BLaER1 treated with 17β-estradiol and CSF1 and Interleukin-3, amounts not matched to agents 10 nM and 100 nM (cell line): ENCODE results near the gene TFDP2.
"Not testable (repeated sequence)": the region's sequence is repeated elsewhere in the genome, so short reads cannot be mapped to it uniquely, and the experiment has no call there.

Experiments
- H3K27ac ChIP-seq, 11 experiments: shearing (Covaris generic); formaldehyde crosslinking; 2 replicates each; pipeline ENCODE4 v1.8.1; 2022
- H3K27me3 ChIP-seq, 11 experiments: shearing (Covaris generic); formaldehyde crosslinking; 2 replicates each; pipeline ENCODE4 v1.8.1; 2022
- H3K36me3 ChIP-seq, 11 experiments: shearing (Covaris generic); formaldehyde crosslinking; 2 replicates each; pipeline ENCODE4 v1.8.1; 2022
- H3K4me1 ChIP-seq, 10 experiments: shearing (Covaris generic); formaldehyde crosslinking; 2 replicates each; pipeline ENCODE4 v1.8.1; 2022
- H3K4me2 ChIP-seq, 11 experiments: shearing (Covaris generic); formaldehyde crosslinking; 2 replicates each; pipeline ENCODE4 v1.8.1; 2022
- H3K4me3 ChIP-seq, 10 experiments: shearing (Covaris generic); formaldehyde crosslinking; 2 replicates each; pipeline ENCODE4 v1.8.1; 2022
- H3K9ac ChIP-seq, 11 experiments: shearing (Covaris generic); formaldehyde crosslinking; 2 replicates each; pipeline ENCODE4 v1.8.1; 2022
- H3K9me3 ChIP-seq, 11 experiments: shearing (Covaris generic); formaldehyde crosslinking; replicated peaks in 1 of 11; 2 replicates each; pipeline ENCODE4 v1.8.1; 2022
- H4K20me1 ChIP-seq, 11 experiments: shearing (Covaris generic); formaldehyde crosslinking; 2 replicates each; pipeline ENCODE4 v1.8.1; 2022
- Cebpa-rat ChIP-seq, 11 experiments: shearing (Covaris generic); IDR thresholded peaks; 2 replicates each; pipeline ENCODE4 v1.8.1; 2022

The TFDP2 gene

GRCh38 chr3:142152384-142152783, 3.0 kb upstream of the TFDP2 start:
- no peak for TF ChIP-seq Cebpa-rat (IDR thresholded peaks at IDR 0.05)
- Histone ChIP-seq H3K4me2 (no peak overlapping the region), H3K4me3 (no peak overlapping the region), H3K9ac (no peak overlapping the region), H3K4me1 (peaks cover 7 to 17% (median 11%) of the 10 kb centered on the region in 10 experiments; a peak in 19 of 20 replicates), H3K36me3 (no peaks in the 10 kb centered on the region), H3K27me3 (no peaks in the 10 kb centered on the region), H3K9me3 (no peaks in the 10 kb centered on the region), H3K27ac (no peak overlapping the region), H4K20me1 (no peaks in the 10 kb centered on the region)

GRCh38 chr3:142151828-142152227, 2.5 kb upstream of the TFDP2 start:
- no peaks in the 10 kb centered on the region for H3K9me3 ChIP-seq
- H3K4me3 ChIP-seq = no peak overlapping the region
- no peak overlapping the region for H3K27ac ChIP-seq
- no peaks in the 10 kb centered on the region for H3K36me3 ChIP-seq
- TF ChIP-seq Cebpa-rat (IDR thresholded peaks at IDR 0.05) = no peak
- no peaks in the 10 kb centered on the region for H4K20me1 ChIP-seq
- H3K4me2 ChIP-seq = no peak overlapping the region
- H3K9ac ChIP-seq = no peak overlapping the region
- no peaks in the 10 kb centered on the region for H3K27me3 ChIP-seq
- H3K4me1 ChIP-seq = peaks cover 7 to 17% (median 11%) of the 10 kb centered on the region in 10 experiments; a peak in 19 of 20 replicates

- H3K27me3 ChIP-seq = no peaks in the 10 kb centered on the region
- H3K4me2 ChIP-seq = no peak overlapping the region
- H3K9ac ChIP-seq = no peak overlapping the region
- H3K4me1 ChIP-seq = peaks cover 7 to 17% (median 11%) of the 10 kb centered on the region in 10 experiments; a peak in 19 of 20 replicates
- H3K36me3 ChIP-seq = no peaks in the 10 kb centered on the region
- H4K20me1 ChIP-seq = no peaks in the 10 kb centered on the region
- no peak overlapping the region for H3K27ac ChIP-seq
- TF ChIP-seq Cebpa-rat (IDR thresholded peaks at IDR 0.05) = no peak
- no peaks in the 10 kb centered on the region for H3K9me3 ChIP-seq
- no peak overlapping the region for H3K4me3 ChIP-seq
Observed at GRCh38 chr3:142151240-142151639, 1.9 kb upstream of the TFDP2 start.

- no peak overlapping the region for H3K4me3 ChIP-seq
- no peak overlapping the region for H3K4me2 ChIP-seq
- H3K27ac ChIP-seq = no peak overlapping the region
- peaks cover 7 to 17% (median 11%) of the 10 kb centered on the region in 10 experiments; a peak in 19 of 20 replicates for H3K4me1 ChIP-seq
- H3K27me3 ChIP-seq = no peaks in the 10 kb centered on the region
- H3K9me3 ChIP-seq = no peaks in the 10 kb centered on the region
- H3K9ac ChIP-seq = no peak overlapping the region
- no peak for TF ChIP-seq Cebpa-rat (IDR thresholded peaks at IDR 0.05)
- no peaks in the 10 kb centered on the region for H3K36me3 ChIP-seq
- no peaks in the 10 kb centered on the region for H4K20me1 ChIP-seq
Observed at GRCh38 chr3:142150271-142150670, 927 bp upstream of the TFDP2 start.

- Histone ChIP-seq H3K36me3 (no peaks in the 10 kb centered on the region), H3K27me3 (no peaks in the 10 kb centered on the region), H3K9me3 (no peaks in the 10 kb centered on the region), H3K27ac (peak overlapping the region in 9 of 11 experiments; percentile 2 to 87 (median 81); a peak in 14 of 22 replicates), H3K4me2 (peak overlapping the region; percentile 75 to 98 (median 91)), H4K20me1 (no peaks in the 10 kb centered on the region), H3K4me1 (peaks cover 7 to 17% (median 11%) of the 10 kb centered on the region in 10 experiments; a peak in 19 of 20 replicates), H3K9ac (peak overlapping the region; percentile 86 to 93 (median 88)), H3K4me3 (peak overlapping the region; percentile 73 to 94 (median 81))
- no peak for TF ChIP-seq Cebpa-rat (IDR thresholded peaks at IDR 0.05)
Observed at GRCh38 chr3:142149673-142149992, 289 bp upstream of the TFDP2 start.

- Histone ChIP-seq H3K27me3 (no peaks in the 10 kb centered on the region), H3K9ac (peak overlapping the region; percentile 86 to 93 (median 88)), H3K4me2 (peak overlapping the region; percentile 75 to 98 (median 91)), H3K36me3 (no peaks in the 10 kb centered on the region), H3K27ac (peak overlapping the region; percentile 54 to 87 (median 80); a peak in 18 of 22 replicates), H4K20me1 (no peaks in the 10 kb centered on the region), H3K4me1 (peaks cover 7 to 17% (median 11%) of the 10 kb centered on the region in 10 experiments; a peak in 19 of 20 replicates), H3K4me3 (peak overlapping the region; percentile 73 to 94 (median 81)), H3K9me3 (peaks cover 0 to 1% (median 0%) of the 10 kb centered on the region in 11 experiments; a peak in 2 of 22 replicates)
- TF ChIP-seq Cebpa-rat (IDR thresholded peaks at IDR 0.05) = no peak
Observed at GRCh38 chr3:142148044-142148791, 1.1 kb downstream of the TFDP2 start.

- peaks cover 5 to 29% (median 18%) of the 10 kb centered on the region in 11 experiments; a peak in 16 of 22 replicates for H3K9me3 ChIP-seq
- H3K9ac ChIP-seq, H3K4me2 ChIP-seq, H4K20me1 ChIP-seq, H3K27ac ChIP-seq, H3K27me3 ChIP-seq, H3K4me3 ChIP-seq: not testable (repeated sequence)
- H3K36me3 ChIP-seq = peaks cover 0 to 17% (median 9%) of the 10 kb centered on the region in 11 experiments; a peak in 9 of 22 replicates
- peaks cover 7 to 16% (median 11%) of the 10 kb centered on the region in 10 experiments; a peak in 19 of 20 replicates for H3K4me1 ChIP-seq
Observed at GRCh38 chr3:142144587-142144986, 4.8 kb downstream of the TFDP2 start.

- Histone ChIP-seq H3K36me3 (peaks cover 0 to 17% (median 9%) of the 10 kb centered on the region in 11 experiments; a peak in 9 of 22 replicates), H3K9me3 (peaks cover 5 to 29% (median 18%) of the 10 kb centered on the region in 11 experiments; a peak in 16 of 22 replicates)
- not testable (repeated sequence) for H3K4me3 ChIP-seq, H4K20me1 ChIP-seq, H3K9ac ChIP-seq, H3K27me3 ChIP-seq, H3K4me2 ChIP-seq, H3K4me1 ChIP-seq, H3K27ac ChIP-seq
Observed at GRCh38 chr3:142140608-142141285, 8.6 kb downstream of the TFDP2 start.

GRCh38 chr3:142137089-142137488, 12.3 kb downstream of the TFDP2 start:
- Histone ChIP-seq H3K9me3 (peaks cover 0 to 20% (median 9%) of the 10 kb centered on the region in 11 experiments; a peak in 14 of 22 replicates), H3K36me3 (peaks cover 0 to 17% (median 9%) of the 10 kb centered on the region in 11 experiments; a peak in 9 of 22 replicates)
- not testable (repeated sequence) for H3K27me3 ChIP-seq, H3K4me1 ChIP-seq, H3K4me2 ChIP-seq, H4K20me1 ChIP-seq, H3K4me3 ChIP-seq, H3K9ac ChIP-seq, H3K27ac ChIP-seq
